GM12872 (cell line): ENCODE results near the gene NOVA1.

Experiments
- TF ChIP-seq, protein P1 (sequence below): IDR thresholded peaks from 3 replicates; pipeline ENCODE4 v1.5.1; 2011; ENCODE audit warnings: low read depth, mild to moderate bottlenecking, low read length, moderate library complexity; ENCODE audit not compliant: insufficient read depth

Gene NOVA1

DNA sequence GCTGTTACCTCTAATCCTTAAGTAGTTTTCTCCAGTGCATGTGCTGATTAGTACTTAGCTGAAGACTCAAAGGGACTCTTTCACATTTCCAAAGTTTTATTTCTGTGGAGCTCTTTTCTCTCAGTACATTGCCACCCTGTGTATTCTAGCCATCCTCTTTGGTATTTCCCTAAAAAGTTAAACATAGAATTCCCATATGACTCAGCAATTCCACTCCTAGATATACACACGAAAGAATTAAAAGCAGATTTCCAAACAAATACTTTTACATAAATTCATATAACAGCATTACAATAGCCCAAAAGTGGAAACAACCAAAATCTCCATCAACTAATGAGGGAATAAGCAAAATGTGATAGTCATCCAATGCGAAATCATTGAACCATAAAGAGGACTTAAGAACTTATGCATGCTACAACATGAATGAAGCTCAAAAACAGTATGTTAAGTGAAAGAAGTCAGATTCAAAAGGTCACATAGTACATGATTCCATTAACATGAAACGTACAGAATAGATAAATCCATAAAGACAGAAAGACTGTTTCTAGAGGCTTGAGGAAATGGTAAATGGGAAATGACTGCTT, 9.0 kb upstream of the NOVA1 start:
- TF ChIP-seq, protein P1, sequence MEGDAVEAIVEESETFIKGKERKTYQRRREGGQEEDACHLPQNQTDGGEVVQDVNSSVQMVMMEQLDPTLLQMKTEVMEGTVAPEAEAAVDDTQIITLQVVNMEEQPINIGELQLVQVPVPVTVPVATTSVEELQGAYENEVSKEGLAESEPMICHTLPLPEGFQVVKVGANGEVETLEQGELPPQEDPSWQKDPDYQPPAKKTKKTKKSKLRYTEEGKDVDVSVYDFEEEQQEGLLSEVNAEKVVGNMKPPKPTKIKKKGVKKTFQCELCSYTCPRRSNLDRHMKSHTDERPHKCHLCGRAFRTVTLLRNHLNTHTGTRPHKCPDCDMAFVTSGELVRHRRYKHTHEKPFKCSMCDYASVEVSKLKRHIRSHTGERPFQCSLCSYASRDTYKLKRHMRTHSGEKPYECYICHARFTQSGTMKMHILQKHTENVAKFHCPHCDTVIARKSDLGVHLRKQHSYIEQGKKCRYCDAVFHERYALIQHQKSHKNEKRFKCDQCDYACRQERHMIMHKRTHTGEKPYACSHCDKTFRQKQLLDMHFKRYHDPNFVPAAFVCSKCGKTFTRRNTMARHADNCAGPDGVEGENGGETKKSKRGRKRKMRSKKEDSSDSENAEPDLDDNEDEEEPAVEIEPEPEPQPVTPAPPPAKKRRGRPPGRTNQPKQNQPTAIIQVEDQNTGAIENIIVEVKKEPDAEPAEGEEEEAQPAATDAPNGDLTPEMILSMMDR, result no peak

DNA sequence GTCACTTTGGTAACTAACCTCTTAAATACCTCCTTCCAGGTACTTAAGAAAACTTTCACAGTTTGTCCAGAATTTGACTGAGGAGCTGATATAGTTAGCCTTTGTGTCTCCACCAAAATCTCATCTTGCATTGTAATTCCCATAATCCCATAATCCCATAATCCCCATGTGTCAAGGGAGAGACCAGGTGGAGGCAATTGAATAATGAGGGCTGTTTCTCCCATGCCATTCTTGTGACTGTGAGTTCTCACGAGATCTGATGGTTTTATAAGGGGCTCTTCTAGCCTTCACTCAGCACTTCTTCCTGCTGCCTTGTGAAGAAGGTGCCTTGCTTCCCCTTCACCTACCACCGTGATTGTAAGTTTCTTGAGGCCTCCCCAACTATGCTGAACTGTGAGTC, 7.8 kb upstream of the NOVA1 start:
- TF ChIP-seq, protein P1, result no peak

DNA sequence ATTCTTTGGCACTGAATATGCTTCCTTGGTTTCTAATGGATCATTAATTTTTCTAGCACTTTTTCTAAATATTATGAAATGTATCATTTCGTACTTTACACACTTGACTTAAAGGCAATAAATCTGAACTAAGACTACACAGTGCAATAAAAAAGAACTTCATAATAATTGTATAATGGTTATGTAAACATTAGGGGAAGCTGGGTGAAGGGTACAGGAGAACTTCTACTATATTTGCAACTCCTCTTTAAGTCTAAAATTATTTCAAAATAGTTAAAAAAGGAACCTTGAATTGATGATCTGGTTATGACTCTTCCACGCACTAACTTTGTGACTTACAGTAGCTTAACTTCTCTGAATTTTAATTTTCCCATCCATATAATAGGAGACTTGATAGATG, 5.1 kb upstream of the NOVA1 start:
- TF ChIP-seq, protein P1, result no peak

DNA sequence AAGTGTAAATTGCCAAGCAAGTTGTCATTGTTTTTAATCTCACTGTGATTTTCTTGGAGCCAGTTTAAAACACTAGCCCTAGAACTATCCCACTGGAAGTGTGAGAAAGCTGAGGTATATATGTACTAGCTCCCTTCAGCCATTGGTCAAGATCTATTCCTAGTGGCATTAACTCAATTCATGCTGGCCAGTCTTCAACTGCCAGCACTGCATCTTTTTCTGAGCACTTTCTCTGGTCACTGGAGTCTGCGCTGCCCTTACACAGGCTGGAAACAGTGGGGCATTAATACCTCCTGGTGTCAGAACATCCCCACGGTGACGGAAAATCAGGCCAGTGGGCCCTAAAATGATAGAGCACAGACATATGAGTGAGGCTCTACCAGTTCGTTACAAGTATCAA, 4.0 kb upstream of the NOVA1 start:
- TF ChIP-seq, protein P1, result no peak

DNA sequence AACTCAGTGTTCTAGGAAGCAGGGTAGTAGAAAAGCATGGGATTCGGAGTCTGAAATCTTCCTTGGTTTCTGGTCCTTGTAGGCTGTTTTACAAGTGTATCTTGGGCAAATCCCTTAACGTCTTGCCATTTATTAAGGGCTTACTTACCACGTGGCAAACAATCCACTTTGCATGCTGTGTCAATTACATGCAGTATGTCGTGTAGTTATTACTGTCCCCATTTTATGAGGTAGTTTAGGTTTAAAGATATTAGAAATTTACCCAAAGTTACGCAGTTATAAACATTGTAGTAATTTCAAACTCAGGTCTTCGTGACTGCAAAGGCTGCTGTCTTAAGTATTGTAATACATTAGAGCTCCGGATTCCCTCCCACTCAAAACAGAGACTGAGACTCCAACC, 1.5 kb upstream of the NOVA1 start:
- TF ChIP-seq, protein P1, result no peak

DNA sequence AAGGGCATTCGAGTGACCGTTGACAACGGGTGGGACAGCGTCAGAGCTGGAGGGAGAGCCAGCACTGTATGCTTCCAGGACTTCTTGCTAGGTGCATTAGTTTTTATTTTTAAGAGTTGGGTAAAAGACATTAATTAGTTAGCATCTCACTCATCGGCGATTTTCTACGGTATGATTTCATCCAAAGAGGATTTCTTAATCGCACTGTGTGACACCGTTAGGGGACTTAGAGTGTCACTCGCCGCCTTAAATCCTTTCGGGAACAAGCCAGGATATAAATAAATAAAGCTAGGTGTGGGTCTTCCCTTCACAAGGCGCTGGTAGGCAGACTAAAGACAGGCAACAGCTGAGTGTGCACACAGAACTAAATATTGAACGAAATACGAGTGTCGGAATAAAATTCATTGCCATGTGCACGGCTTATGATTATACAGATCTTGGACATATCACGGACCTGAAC, 869 bp upstream of the NOVA1 start:
- TF ChIP-seq, protein P1, result no peak

DNA sequence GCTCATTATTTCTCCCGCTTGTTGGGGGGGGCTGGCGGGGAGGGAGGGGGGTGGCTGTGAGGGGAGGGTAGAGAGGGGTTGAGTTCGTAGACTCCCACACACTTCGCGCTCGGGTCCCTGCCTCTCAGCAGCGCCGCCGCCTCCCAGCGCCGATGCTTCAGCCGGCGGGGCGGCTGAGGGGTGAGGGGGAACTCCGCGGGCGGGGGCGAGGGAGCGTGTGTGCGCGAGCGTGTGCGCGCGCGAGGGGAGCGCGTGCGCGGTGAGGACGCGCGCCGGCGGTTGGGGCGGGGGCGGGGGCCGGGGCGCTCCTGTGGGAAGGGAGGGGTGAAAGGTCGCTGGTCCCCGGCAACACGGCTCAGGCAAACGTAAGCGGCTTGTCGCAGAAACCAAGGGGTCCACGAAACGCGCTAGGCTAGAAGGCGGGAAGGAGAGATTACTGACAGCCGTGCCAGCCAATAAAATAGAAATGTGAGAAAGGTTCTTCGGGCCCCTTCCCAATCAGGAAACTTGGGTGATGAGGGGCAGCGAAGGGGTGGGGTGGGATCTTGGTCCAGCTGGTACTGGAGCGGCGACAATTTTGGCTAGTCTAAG, 343 bp upstream of the NOVA1 start:
- TF ChIP-seq, protein P1, result no peak
